Urinary bladder (tissue), 4 donors: ENCODE data around the gene SSMEM1. TPM values are rescaled to one million over a fixed set of nuclear protein-coding genes. Genes with fewer than 3 reads are reported as not detected.
"Not testable (repeated sequence)": the region's sequence is repeated elsewhere in the genome, so short reads cannot be mapped to it uniquely, and the experiment has no call there.

ENCODE experiments used
- DNase-seq: peaks from one replicate; pipeline ENCODE4 v3.0.0-alpha.2; 2015; ENCODE audit errors: extremely low spot score
- H3K27ac ChIP-seq: one replicate; pipeline ENCODE4 v1.5.1; 2013; ENCODE audit warnings: low read depth, mild to moderate bottlenecking, moderate library complexity
- H3K36me3 ChIP-seq: one replicate; pipeline ENCODE4 v1.6.1; 2013; ENCODE audit warnings: mild to moderate bottlenecking, moderate library complexity; ENCODE audit not compliant: insufficient read depth
- H3K4me1 ChIP-seq: one replicate; pipeline ENCODE4 v1.6.1; 2013; ENCODE audit warnings: mild to moderate bottlenecking, moderate library complexity; ENCODE audit not compliant: insufficient read depth
- H3K4me3 ChIP-seq: one replicate; pipeline ENCODE4 v1.5.1; 2013; ENCODE audit warnings: low read depth, low read length
- WGBS: extraction: QIAGEN DNeasy Blood & Tissue Kit; methylation state at CpG from one replicate; pipeline ENCODE4 v1.1.7; 2013; 5-methylcytosine and 5-hydroxymethylcytosine counted together
- polyA plus RNA-seq: library from polyadenylated mRNA; stranded (reverse); fragments of 200-250 nt; gene quantifications from one replicate; pipeline ENCODE4 v1.2.3, GENCODE V29; 2013
- total RNA-seq: library from RNA; depleted of rRNA; stranded (reverse); fragments of >200 nt; gene quantifications from one replicate; pipeline ENCODE4 v1.2.3, GENCODE V29; 2014
- donor health status: healthy with polysubstance abuse.
- donor health status: healthy.

Gene SSMEM1
- total and polyA plus RNA-seq, 2 donors, result not detected

DNA sequence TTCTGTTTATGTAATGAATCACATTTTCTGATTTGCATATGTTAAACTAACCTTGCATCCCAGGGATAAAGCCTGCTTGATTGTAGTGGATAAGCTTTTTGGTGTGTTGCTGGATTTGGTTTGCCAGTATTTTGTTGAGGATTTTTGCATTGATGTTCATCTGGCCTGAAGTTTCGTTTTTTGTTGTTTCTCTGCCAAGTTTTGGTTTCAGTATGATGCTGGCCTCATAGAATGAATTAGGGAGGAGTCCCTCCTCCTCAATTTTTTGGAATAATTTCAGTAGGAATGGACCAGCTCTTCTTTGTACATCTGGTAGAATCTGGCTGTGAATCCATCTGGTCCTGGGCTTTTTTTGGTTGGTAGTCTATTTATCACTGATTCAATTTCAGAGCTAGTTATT is 35.8 kb downstream of the SSMEM1 start:
- H3K36me3 ChIP-seq, H3K4me1 ChIP-seq, DNase-seq, H3K27ac ChIP-seq, H3K4me3 ChIP-seq: not testable (repeated sequence)
- 24% methylated on average over 1 of the region's 1 CpG for WGBS

DNA sequence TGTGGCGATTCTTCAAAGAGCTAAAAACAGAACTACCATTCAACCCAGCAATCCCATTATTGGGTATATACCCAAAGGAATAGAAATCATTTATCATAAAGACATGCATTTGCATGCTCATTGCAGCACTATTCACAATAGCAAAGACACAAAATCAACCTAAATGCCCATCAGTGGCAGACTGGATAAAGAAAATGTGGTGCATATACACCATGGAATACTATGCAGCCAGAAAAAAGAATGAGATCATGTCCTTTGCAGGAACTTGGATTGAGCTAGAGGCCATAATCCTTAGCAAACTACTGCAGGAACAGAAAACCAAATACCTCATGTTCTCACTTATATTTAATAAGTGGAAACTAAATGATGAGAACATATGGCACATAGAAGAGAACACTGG is 38.8 kb downstream of the SSMEM1 start:
- H3K27ac ChIP-seq, H3K4me1 ChIP-seq, H3K4me3 ChIP-seq, H3K36me3 ChIP-seq, DNase-seq: not testable (repeated sequence)
- 92% methylated on average over 1 of the region's 1 CpG for WGBS

DNA sequence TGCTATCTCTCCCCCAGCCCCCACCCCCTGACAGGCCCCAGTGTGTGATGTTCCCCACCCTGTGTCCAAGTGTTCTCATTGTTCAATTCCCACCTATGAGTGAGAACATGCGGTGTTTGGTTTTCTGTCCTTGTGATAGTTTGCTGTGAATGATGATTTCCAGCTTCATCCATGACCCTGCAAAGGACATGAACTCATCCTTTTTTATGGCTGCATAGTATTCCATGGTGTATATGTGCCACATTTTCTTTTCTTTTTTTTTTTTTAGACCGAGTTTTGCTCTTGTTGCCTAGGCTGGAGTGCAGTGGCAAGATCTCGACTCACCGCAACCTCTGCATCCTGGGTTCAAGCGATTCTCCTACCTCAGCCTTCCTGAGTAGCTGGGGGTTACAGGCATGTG is 41.2 kb downstream of the SSMEM1 start:
- not testable (repeated sequence) for H3K36me3 ChIP-seq, H3K27ac ChIP-seq, H3K4me1 ChIP-seq, DNase-seq, H3K4me3 ChIP-seq
- 97% methylated on average over 5 of the region's 5 CpGs for WGBS

DNA sequence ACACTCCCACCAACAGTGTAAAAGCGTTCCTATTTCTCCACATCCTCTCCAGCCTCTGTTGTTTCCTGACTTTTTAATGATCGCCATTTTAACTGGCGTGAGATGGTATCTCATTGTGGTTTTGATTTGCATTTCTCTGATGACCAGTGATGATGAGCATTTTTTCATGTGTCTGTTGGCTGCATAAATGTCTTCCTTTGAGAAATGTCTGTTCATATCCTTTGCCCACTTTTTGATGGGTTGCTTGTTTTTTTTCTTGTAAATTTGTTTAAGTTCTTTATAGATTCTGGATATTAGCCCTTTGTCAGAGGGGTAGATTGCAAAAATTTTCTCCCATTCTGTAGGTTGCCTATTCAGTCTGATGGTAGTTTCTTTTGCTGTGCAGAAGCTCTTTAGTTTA is 42.0 kb downstream of the SSMEM1 start:
- not testable (repeated sequence) for H3K4me1 ChIP-seq, DNase-seq, H3K36me3 ChIP-seq, H3K27ac ChIP-seq, H3K4me3 ChIP-seq
- WGBS, result 92% methylated on average over 3 of the region's 3 CpGs

DNA sequence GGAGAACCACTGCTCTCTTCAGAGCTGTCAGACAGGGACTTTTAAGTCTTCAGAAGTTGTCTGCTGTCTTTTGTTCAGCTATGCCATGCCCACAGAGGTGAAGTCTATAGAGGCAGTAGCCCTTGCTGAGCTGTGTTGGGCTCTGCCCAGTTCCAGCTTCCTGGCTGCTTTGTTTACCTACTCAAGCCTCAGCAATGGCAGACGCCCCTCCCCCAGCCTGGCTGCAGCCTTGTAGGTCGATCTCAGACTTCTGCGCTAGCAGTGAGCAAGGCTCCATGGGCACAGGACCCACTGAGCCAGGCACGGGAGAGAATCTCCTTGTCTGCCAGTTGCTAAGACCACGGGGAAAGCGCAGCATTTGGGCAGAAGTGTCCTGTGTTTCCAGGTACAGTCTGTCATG is 46.9 kb downstream of the SSMEM1 start:
- H3K4me1 ChIP-seq, result no peaks in the 10 kb centered on the region
- H3K4me3 ChIP-seq, result no peak overlapping the region
- no peak overlapping the region for H3K27ac ChIP-seq
- WGBS, result 84% methylated on average over 6 of the region's 6 CpGs
- H3K36me3 ChIP-seq, result no peaks in the 10 kb centered on the region
- DNase-seq, result no peak

DNA sequence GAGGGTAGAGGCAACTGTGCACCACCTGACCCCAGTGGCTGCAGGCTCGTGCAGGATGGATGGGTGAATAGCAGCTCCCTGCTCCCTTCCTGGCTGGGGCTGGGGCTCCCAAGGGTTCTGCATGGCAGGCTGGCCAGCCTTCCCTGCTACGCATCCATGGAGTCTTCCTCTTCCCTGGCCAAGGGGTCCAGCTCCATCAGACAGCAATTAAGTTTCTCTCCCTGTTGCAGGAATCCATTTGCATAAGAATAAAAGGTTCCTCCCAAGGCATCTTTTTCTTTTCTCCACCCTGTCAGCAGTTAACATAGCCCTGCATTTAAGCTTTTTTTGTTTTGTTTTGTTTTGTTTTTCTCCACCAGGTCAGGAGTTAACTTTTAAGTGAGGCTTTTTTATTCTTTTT is 49.0 kb downstream of the SSMEM1 start:
- H3K27ac ChIP-seq, result no peak overlapping the region
- H3K4me1 ChIP-seq, result no peaks in the 10 kb centered on the region
- H3K4me3 ChIP-seq, result no peak overlapping the region
- DNase-seq, result no peak
- no peaks in the 10 kb centered on the region for H3K36me3 ChIP-seq
- WGBS, result 88% methylated on average over 2 of the region's 2 CpGs

GRCh38 chr7:130258494-130259078 is 50.9 kb downstream of the SSMEM1 start:
- DNase-seq, result no peak
- no peaks in the 10 kb centered on the region for H3K4me1 ChIP-seq
- no peak overlapping the region for H3K27ac ChIP-seq
- WGBS, result 77% methylated on average over 1 of the region's 1 CpG
- no peaks in the 10 kb centered on the region for H3K36me3 ChIP-seq
- H3K4me3 ChIP-seq, result no peak overlapping the region

DNA sequence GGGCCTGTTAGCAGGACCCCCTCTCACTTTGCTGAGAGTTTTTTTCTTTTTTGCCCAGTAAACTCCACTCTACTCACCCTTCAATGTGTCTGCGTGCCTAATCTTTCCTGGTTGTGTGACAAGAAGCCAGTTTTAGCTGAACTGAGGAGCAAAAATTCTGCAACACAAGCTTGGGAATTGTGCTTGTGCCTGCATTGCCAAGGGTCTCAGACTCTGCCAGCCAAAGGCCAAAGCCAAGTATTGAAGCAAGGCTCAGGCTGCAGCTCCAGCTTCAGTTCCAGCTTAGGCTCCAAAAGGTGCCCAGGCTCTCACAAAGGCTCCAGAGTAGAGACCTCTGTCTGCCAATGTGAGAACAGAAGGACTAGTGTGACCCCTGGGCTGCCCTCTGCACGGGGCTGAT is 54.8 kb downstream of the SSMEM1 start:
- Histone ChIP-seq H3K4me3 (no peak overlapping the region), H3K4me1 (no peaks in the 10 kb centered on the region), H3K36me3 (no peaks in the 10 kb centered on the region), H3K27ac (no peak overlapping the region)
- DNase-seq, result no peak
- WGBS, result 67% methylated on average over 2 of the region's 2 CpGs

DNA sequence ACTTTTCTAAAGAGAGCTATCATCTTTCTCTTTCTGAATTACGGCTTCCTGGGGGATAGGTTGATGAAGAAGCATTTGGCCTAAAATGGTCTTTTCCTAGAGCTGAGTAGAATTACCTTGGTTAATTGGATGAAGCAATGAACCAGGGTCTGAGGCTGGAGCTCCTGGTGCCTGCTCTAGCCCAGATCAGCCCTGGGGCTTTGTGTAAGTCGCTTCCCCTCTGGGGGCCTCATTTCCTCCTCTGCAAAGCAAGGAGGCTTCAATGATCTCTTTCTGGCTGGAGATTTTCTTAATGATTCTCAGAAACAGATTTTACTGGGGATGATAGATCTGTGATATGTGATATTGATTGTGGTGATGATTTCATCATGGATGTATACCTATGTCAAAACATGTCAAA is 55.5 kb downstream of the SSMEM1 start:
- Histone ChIP-seq H3K27ac (no peak overlapping the region), H3K36me3 (no peaks in the 10 kb centered on the region), H3K4me3 (no peak overlapping the region), H3K4me1 (no peaks in the 10 kb centered on the region)
- DNase-seq, result no peak
- 86% methylated on average over 2 of the region's 2 CpGs for WGBS

Other genes starting within 250 kb of the SSMEM1 start
- gene ZC3HC1, start 156.5 kb upstream of the SSMEM1 start, total RNA-seq, result 14.6 TPM
- gene ZC3HC1, start 156.5 kb upstream of the SSMEM1 start, polyA plus RNA-seq, result 12.5 TPM
- gene KLHDC10, start 137.3 kb upstream of the SSMEM1 start, total RNA-seq, result 51.7 TPM
- 16.5 TPM for gene KLHDC10, start 137.3 kb upstream of the SSMEM1 start, polyA plus RNA-seq
- gene TMEM209, start 2.5 kb upstream of the SSMEM1 start, total RNA-seq, result 18.6 TPM
- 9.6 TPM for gene TMEM209, start 2.5 kb upstream of the SSMEM1 start, polyA plus RNA-seq
- gene CPA2, start 59.0 kb downstream of the SSMEM1 start, total RNA-seq, result not detected
- 0.09 TPM for gene CPA2, start 59.0 kb downstream of the SSMEM1 start, polyA plus RNA-seq
- gene CPA4, start 85.3 kb downstream of the SSMEM1 start, total RNA-seq, result 3.8 TPM
- not detected for gene CPA4, start 85.3 kb downstream of the SSMEM1 start, polyA plus RNA-seq
- gene CPA5, start 137.0 kb downstream of the SSMEM1 start, total RNA-seq, result not detected
- 0.16 TPM for gene CPA5, start 137.0 kb downstream of the SSMEM1 start, polyA plus RNA-seq
- gene CPA1, start 172.6 kb downstream of the SSMEM1 start, total RNA-seq, result 0.63 TPM
- gene CPA1, start 172.6 kb downstream of the SSMEM1 start, polyA plus RNA-seq, result 0.71 TPM
- 12.3 TPM for gene CEP41, start 233.2 kb downstream of the SSMEM1 start, total RNA-seq
- 7.6 TPM for gene CEP41, start 233.2 kb downstream of the SSMEM1 start, polyA plus RNA-seq